ENCODE measurements around the gene TH.
"Not testable (repeated sequence)": the region's sequence is repeated elsewhere in the genome, so short reads cannot be mapped to it uniquely, and the experiment has no call there.

Gene TH

DNA sequence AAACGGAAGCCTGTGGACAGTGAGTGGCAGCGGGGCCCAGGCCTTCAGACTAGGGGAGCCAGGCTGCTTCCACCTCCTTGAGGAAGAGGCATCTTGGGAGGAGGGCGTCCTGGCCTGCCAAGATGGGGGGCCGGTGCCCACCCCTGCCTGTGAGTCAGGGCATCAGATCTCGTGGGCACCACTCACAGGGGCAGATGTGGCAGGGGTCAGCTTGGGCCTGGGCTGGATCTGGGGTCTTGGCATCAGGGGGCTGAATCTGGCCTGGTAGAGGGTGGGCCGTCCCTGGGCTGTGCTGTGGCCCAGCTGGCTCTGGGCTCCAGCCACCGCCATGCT lies 24.1 kb upstream of the TH start:
- no peak for DNase-seq (ENCODE audit: low read depth)

DNA sequence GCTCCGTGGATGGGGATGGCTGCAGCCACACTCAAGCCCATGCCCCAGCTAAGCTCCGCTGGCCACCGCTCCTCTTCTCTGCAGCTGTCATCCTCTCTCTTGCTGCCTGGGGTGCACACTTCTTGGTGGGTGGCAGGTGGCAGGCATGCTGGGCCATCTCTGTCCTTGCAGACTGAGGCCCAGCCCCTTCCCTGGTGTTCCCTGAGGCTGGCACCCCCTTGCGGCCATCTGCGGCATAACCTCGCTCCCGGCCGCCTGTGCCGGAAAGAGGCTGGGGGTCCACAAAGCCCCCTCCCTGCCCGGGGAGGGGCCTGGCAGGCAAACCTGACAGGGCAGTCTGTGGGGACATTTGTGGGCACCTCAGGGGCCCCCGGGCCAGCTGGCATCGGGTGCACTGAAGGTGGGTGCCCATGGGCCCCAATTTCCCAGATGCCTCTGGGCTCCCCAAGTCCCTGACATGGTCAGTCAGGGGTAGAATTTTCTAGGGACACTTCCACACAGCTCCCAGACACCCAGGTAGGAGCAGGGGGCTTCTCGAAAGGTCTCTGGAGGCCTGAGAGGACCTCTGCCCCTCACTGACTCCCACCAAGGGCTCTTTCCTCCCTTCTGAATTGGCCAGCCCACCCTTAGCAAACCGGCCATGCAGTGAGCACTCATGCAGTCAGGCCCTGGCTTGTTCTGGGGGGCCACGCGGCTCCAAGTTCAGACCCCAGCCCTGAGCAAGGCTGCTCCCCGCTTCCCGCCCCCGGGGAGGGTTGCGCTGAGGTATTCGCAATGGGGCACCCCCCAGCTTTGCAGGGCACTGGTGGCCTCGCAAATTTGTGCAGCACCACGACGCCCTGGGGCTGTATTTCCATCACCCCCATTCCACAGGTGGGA lies 23.5 kb upstream of the TH start:
- DNase-seq (ENCODE audit: low read depth) = peak; percentile 20

DNA sequence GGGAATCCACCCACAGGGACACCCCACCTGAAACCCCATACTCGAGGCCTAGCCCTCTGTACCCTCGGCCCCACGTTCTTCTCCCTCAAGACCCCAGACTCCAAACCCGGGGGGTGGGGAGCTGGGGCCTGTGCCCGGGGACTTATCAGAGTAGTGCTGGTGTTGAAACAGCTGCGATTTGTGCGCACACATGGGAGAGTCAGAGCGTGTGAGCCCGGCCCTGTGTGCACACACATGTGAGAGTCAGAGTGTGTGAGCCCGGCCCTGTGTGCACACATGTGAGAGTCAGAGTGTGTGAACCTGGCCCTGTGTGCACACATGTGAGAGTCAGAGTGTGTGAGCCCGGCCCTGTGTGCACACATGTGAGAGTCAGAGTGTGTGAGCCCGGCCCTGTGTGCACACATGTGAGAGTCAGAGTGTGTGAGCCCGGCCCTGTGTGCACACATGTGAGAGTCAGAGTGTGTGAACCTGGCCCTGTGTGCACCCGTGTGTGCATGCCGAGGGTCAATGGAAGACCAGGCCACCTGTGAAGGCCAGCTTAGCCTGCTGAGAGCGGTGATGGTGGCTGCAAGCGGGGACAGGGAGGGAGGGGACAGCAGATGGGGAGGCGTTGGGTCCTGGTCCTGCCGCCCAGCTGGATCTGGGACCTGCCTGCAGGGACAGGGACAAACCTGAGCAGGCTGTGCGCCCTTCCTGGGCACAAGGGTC lies 22.4 kb upstream of the TH start:
- not testable (repeated sequence) for DNase-seq (ENCODE audit: low read depth)

DNA sequence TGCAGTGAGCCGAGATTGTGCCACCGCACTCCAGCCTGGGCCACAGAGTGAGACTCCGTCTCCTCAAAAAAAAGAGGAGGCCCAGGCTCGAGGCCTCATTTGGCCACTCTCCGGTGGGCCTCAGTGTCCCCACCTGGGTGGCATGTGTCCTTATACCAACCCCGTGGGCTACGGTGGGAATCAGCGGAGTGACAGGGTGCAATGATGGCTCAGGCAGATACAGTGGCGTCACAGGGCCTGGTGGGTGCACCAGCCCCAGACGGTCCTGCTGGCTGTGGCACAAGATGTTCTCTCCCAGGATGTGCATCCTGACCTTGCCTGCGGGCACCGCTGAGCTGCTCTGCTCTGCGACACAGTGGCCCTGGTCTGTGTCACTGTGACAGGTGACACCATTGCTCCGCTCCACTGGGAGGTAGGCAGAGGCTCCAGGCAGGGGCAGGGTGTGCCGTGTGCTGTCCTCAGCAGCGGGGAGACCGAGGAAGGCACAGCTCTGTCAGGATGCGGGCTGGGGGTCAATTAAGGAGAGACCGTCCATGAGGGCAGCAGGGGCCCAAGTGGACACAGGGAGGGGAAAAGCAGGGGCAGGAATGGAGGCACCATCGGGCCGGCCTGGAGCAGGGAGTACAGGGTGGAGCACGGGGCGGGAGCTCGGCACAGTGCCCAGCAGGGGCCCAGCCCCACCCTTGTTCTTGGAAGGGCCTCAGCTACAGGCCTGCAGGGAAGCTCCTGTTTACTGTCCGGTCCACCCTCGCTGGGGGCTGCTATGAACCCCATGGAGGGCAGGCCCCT lies 21.7 kb upstream of the TH start:
- DNase-seq (ENCODE audit: low read depth) = no peak

DNA sequence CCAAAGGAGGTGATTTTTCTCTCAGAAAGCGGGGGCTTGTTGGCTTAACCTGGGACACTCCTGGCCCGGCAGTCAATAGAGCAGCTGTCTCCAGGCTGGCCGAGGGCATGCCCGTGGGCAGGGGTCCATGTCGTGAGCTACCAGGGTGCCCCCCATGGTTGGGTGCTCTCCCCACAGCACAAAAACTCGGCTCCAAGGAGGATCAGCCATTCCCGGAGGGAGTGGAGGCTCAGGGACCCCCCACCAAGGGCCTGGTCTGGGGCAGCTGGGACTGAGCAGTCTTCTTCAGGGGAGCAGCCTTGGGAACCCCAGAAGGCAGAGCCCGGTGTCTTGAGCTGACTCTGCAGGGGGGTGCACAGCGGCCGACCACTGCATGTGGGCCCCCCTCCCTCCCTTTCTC lies 20.8 kb upstream of the TH start:
- no peak for DNase-seq (ENCODE audit: low read depth)

DNA sequence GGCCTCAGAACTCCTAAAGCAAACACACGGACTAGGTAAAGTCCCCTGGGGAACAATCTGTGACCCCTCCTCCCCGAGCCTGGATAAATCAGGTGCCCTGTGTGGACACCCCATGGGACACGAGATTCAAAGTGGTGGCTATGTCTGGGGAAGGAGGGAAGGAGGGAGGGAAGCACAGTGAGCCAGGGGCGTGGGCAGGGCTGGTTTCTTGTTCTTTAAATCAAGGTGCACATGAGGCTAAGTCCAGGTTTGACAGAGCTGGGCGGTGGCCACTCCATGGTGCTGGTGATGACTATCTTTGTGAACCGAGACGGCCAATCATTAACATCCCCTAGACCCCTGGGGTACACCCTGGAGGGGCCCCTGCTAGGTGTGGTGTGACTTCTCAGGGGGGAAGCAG lies 20.3 kb upstream of the TH start:
- no peak for DNase-seq (ENCODE audit: low read depth)

DNA sequence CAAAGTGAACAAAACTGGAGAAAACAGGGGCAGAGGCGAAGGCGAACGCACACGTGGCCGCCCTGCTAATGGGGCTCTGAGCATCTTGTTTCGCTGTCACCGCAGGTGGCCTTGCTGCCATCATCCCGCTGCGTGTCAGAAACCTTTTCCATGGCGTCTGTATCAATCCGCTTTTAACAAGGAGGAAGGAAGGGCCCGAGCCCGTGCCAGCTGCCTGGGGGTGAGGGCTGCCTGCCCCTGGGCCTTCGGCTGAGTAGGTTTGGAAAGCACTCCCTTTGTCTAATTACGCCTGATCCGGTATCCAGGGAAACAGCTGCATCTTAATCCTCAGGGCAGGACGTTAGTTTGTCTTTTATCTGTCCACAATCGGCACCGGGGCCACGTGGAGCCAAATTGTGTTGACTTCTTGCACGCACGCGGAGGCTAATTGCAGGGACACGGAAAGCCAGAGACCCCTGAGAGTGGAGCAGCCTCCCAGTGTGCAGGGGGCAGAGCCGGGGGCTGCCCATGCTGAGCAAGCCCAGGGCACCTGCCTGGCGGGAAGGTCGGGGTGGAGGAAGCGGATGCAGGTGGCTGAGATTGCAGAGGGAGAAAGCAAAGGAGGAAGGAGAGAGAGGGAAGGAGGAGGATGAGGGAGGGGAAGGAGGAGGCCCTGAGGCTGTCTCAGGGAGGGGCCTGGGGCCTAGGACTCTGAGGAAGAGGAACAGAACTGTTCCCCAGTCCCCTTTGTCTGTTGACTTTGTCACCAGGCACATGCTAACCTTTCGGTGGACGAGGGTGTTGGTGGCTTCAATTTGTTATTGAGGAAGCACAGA lies 19.2 kb upstream of the TH start:
- DNase-seq (ENCODE audit: low read depth) = no peak

DNA sequence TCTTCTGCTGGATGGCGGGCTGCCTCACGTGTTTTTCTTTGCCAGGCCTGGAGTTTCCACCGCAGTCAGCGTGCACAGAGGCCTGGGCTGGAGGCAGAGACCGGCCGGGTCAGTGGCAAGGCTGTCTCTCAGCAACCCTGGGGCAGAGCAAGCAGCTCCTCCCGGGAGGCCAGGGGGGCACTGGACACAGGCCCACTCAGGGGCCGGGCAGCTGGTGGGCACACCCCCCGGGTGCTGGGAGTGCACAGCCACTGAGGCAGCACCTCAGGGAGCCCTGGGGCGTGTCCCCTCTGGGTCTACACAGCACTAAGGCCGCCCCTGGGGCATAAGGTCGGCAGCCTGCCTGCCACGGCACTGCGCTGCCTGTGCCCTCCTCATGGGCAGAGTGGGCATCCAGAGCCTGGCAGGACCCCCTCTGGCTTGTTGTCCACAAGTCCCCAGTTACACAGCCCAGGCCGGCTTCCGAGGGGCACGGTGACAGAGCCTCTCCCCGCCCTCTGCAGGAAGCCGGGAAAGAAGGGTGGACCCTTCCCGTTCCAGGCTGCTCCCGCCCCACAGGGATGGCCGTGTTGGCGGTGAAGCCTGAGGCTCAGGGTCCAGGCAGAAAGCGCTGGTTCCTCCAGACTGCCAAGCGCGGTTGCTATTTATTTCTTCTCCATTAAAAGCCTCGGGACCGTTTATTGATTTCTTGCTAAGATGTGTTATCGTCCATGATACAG lies 18.5 kb upstream of the TH start:
- DNase-seq (ENCODE audit: low read depth) = no peak

DNA sequence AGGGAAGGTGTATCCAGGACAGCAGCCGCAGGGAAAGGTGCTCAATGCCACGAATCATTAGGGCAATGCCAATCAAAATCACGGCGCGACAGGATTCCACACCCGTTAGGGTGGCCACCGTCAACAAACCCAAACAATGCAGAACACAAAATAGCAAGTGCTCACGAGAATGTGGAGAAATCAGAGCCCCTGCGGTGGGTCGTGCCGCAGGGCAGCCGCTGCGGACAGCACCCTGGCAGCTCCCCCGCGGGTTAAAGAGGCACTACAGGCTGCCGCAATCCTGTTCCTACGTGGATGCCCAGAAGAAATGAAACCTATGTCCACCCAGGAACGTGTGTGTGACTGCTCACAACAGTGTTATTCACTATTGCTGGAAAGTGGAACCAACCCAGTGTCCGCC lies 17.1 kb upstream of the TH start:
- DNase-seq (ENCODE audit: low read depth) = no peak

DNA sequence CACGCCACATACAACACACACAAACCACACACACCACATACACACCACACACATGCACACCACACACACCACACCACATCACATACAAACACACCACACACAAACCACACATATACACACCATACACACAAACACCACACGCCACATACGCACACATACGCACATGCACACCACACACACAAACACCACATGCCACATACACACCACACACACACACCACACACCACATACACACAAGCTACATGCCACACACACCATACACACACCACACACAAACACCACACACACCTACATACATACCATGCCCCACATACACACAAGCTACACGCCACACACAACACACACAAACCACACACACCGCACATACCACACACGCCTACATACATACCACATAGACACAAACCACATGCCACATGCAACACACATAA lies 15.7 kb upstream of the TH start:
- no peak for DNase-seq (ENCODE audit: low read depth)

DNA sequence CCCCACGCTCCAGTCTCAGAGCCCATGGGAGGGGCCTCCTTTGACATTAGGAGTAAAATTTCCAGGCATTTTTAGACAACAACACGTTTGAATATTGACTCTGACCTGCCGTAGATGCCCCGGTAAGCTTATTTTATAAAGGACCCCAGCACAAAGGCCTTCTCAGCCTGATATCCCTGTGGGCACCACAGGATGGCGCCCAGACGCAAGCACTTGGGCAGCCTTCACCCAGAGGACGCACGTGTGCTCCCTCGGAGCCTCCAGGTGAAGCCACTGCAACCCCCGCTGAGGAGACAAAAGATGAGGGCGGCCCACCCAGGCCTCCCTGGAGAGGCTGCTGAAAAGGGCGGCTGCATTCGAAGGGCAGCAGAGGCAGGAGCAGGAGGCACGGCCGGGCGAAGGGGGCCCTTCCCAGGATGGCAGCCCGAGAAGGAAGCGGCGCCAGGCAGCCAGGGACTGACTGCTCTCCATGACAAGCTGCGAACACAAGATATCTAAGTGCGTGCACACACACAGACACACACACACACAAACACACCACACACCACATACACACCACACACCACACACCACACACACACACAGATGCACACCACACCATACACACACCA lies 15.2 kb upstream of the TH start:
- DNase-seq (ENCODE audit: low read depth) = no peak

DNA sequence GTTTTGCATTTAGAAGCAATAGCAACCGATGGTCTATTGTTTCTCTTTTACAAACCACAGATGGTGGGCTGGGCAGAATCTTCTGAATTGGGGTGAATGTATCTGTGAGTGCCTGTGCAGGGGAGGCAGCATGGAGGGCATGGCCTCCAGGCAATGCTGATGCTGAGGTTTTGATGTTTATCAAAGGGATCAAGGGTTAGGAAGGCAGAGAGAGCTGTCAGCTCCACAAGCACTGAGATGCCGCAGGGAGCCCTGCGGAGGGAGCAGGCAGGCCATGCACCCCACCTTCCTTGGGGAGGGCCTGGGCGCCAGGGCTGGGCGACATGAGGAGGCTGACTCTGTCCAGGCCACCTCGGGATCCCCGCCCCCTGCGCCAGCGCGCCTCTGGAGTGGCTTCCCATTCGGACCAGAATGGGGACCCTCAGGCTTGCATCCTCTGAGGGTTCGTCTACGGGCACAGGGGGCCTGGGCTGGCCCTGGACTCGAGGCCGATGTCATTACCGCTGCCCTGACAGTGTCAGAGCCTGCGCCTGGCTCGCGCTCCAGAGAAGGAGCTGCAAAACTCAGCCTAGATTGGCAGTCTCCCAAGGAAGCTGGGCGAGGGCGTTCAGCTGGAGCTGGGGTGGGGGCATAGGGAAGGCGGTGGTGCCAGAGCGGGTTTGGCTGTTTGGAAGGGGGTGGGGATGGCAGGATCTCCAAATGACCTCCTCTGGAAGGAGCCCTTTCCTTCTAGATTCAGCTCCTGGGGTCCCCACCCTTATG lies 13.9 kb upstream of the TH start:
- no peak for DNase-seq (ENCODE audit: low read depth)

DNA sequence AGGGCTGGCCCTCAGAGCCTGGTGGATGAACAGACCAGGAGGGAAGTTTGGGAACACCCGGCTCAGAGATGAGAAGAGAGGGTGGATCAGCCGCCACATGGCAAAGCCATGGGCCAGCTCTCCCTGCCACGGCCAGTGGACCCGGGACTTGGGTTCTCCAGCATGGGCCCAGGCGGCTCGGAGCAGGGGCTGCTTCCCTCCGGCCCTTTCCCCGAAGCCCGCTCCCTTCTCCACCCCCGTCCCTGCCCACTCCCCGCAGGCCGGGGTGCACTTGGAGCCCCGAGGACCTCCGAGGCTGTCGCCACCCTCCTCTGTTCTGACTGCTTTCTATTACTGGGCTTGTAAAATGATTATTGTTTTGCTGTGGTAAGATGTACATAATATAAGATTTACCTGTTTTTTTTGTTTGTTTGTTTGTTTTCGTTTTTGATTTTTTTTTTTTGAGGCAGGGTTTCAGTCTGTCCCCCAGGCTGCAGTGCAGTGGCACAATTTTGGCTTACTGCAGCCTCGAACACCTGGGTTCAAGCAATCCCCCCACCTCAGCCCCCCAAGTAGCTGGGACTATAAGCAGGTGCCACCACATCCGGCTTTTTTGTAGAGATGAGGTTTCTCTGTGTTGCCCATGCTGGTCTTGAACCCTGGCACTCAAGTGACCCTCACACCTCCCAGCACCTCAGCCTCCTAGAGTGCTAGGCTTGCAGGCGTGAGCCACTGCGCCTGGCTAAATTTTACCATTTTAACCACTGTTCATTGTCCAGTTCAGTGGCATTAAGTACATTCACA lies 11.3 kb upstream of the TH start:
- DNase-seq (ENCODE audit: low read depth) = no peak

DNA sequence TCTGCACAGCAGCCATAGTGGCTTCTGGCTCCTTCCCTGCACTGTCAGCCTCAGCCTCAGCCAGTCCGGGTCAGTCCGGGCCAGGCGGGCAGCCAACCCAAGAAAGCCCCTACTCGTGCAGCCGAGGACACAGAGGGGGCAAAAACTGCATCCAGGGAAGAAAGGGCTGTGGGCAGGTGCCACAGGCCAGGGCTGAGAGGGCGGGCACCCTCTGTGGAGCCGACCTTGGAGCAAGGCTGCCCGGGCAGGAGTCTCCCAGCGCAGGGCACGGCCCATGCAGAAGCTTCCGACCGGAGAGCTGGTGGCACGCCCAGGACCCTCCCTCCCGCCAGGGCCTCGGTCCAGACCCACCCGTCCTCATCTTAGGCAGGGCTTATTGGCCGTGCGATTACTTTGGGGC lies 10.5 kb upstream of the TH start:
- DNase-seq (ENCODE audit: low read depth) = no peak

DNA sequence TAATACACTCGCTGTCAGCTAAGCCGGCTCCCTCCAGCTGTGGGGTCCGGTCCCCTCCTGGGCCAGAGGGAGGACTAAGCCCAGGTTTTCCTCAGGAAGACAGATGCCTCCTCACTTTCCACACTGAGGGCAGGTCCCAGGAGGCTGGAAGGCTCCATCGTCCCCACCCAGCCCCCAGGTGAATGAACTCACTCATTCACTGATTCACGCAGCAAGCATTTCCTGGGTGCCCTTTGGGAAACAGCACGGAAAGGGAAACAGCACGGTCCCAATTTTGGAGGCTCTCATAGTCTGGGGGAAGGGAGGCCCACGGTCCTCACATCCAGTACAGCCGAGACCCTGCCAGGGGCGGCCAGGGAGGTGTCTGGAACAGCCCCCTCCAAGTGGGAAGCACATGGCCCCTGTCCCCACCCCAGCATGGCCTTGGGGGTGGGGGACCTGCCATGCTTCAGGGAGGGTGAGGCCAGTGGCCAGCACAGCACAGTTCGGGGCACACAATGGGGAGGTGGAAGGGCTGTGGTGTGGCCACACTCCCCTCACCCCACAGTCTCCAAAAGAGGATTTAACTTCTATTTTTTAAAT lies 9.3 kb upstream of the TH start:
- DNase-seq (ENCODE audit: low read depth) = no peak

DNA sequence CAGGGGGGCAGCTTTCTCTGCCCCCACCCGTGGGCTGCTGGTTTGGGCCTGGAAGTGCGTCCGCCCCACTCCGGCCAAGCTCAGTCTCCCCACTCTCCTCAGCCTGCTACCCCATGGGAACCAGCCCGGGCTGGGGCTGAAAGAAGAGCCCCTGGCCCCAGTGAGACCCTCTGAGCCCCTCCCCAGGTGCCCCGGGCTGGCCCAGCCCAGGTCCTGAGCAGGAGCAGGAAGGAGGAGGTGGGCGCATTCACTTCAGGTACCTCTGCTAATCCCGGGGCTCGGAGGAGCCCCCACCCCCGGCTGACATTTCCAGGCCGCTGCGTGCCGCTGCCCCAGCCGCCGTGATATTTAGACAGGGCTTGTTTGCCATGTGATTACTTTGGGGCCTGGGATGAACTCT lies 8.7 kb upstream of the TH start:
- DNase-seq (ENCODE audit: low read depth) = no peak

DNA sequence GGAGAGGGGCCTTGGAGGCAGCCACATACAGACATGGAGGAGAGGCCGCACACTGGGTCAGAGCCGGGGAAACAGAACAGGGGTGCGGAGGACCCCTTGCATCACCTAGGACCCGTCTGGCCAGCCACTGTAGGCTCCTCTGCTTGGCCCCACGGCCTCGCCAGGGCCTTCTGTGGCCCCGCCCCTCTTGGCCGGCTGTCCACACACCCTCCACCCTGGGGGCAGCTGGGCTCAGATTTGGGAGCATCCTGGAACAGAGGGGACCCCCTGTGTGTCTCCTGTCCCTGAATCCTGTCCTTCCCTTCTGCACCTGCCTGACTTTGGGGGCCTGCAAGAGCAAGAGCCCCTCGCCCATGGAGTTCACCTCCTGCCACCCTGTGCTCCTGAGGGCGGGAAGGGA lies 7.9 kb upstream of the TH start:
- no peak for DNase-seq (ENCODE audit: low read depth)

DNA sequence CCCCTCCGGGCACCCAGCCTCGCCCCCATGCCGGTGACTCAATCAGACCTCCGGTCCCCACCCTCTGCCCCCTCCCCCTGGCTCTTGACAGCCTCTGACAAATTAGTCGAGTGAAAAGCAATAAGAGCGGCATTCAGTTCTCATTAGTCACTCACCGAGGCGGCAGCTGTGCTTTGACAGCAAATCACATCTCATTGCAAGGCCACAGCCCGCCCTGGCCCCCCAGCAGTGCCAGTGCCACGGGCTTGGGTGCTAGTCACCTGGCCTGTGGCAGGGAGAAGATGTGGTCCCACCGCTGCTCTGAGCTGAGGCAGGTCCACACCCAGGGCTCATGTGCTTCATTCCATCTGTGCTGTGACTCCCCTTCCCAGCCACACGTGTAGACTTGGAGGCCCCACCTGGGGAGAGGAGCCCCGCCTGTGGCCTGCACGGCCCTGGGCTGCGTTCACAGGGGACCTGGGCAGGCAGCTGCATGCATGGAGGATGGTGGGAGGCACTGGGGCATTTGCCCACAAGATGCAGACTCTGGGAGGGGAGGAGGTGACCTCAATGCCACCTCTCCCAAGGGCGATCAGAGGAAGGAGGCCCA lies 7.4 kb upstream of the TH start:
- DNase-seq (ENCODE audit: low read depth) = no peak
